OCI-LY1 (cell line): ENCODE data around the gene TET1.
"Not testable (repeated sequence)": the region's sequence is repeated elsewhere in the genome, so short reads cannot be mapped to it uniquely, and the experiment has no call there.

Experiments
- H2AFZ ChIP-seq: fragments of 200-600 bp; sonication (generic), shearing (Covaris generic); 2 replicates; pipeline ENCODE4 v1.6.0; 2014; ENCODE audit warnings: antibody characterized with exemption, mild to moderate bottlenecking, low read length
- H3F3A ChIP-seq: fragments of 200-600 bp; sonication (generic), shearing (Covaris generic); 2 replicates; pipeline ENCODE4 v1.6.0; 2014; ENCODE audit warnings: mild to moderate bottlenecking, antibody characterized with exemption, low read length, moderate library complexity; ENCODE audit not compliant: insufficient read depth
- H3K27ac ChIP-seq: fragments of 200-600 bp; sonication (generic); 2 replicates; pipeline ENCODE4 v1.5.1; 2014; ENCODE audit warnings: low read length, mixed run types, mild to moderate bottlenecking, low read depth; ENCODE audit not compliant: poor library complexity, severe bottlenecking
- H3K27me3 ChIP-seq: fragments of 200-600 bp; sonication (generic); 2 replicates; pipeline ENCODE4 v1.6.0; 2014; ENCODE audit warnings: antibody characterized with exemption, mild to moderate bottlenecking, low read length, moderate library complexity; ENCODE audit not compliant: insufficient read depth
- H3K36me3 ChIP-seq: fragments of 200-600 bp; sonication (generic); 2 replicates; pipeline ENCODE4 v1.6.1; 2014; ENCODE audit warnings: mild to moderate bottlenecking, antibody characterized with exemption, low read length, moderate library complexity, mixed read lengths; ENCODE audit not compliant: insufficient read depth
- H3K4me1 ChIP-seq: fragments of 200-600 bp; sonication (generic); 2 replicates; pipeline ENCODE4 v1.5.1; 2014; ENCODE audit warnings: mild to moderate bottlenecking, low read length, moderate library complexity; ENCODE audit not compliant: insufficient read depth, severe bottlenecking
- H3K4me2 ChIP-seq: fragments of 200-600 bp; sonication (generic), shearing (Covaris generic); 2 replicates; pipeline ENCODE4 v1.6.1; 2014; ENCODE audit warnings: low read length
- H3K4me3 ChIP-seq: fragments of 200-600 bp; sonication (generic); 2 replicates; pipeline ENCODE4 v1.5.1; 2014; ENCODE audit warnings: low read length, low read depth, mild to moderate bottlenecking, mixed read lengths; ENCODE audit not compliant: poor library complexity, severe bottlenecking
- H3K79me2 ChIP-seq: fragments of 200-600 bp; shearing (Covaris generic); 2 replicates; pipeline ENCODE4 v1.6.1; 2016; ENCODE audit warnings: mixed run types, low read length, mixed read lengths; ENCODE audit not compliant: insufficient read depth
- H3K9ac ChIP-seq: fragments of 200-600 bp; sonication (generic), shearing (Covaris generic); 2 replicates; pipeline ENCODE4 v1.6.1; 2014; ENCODE audit warnings: mild to moderate bottlenecking, low read length, mixed read lengths
- H3K9me2 ChIP-seq: fragments of 200-600 bp; sonication (generic), shearing (Covaris generic); 2 replicates; pipeline ENCODE4 v1.6.1; 2014; ENCODE audit warnings: low read depth, mild to moderate bottlenecking, low read length, mixed read lengths
- H3K9me3 ChIP-seq: fragments of 200-600 bp; shearing (Covaris generic); 2 replicates; pipeline ENCODE4 v1.6.1; 2014; ENCODE audit warnings: low read length, mixed read lengths
- H4K20me1 ChIP-seq: fragments of 200-600 bp; sonication (generic), shearing (Covaris generic); 2 replicates; pipeline ENCODE4 v1.6.0; 2016; ENCODE audit warnings: mild to moderate bottlenecking, low read length; ENCODE audit not compliant: insufficient read depth
- EZH2 ChIP-seq: fragments of 200-600 bp; sonication (generic), shearing (Covaris generic); IDR thresholded peaks from 2 replicates; pipeline ENCODE4 v1.8.0; 2017; ENCODE audit warnings: borderline replicate concordance, mixed run types, mild to moderate bottlenecking, antibody characterized with exemption, low read length, moderate library complexity, mixed read lengths
- TF ChIP-seq, protein P1 (sequence below): fragments of 200-600 bp; sonication (generic), shearing (Covaris generic); IDR thresholded peaks from 2 replicates; pipeline ENCODE4 v1.5.1; 2017; ENCODE audit warnings: mild to moderate bottlenecking, antibody characterized with exemption, low read length, moderate library complexity, mixed read lengths

The TET1 gene

GRCh38 chr10:68700197-68700596 lies 140.1 kb downstream of the TET1 start:
- no peaks in the 10 kb centered on the region for H3K9me2 ChIP-seq
- no peak overlapping the region for H3K4me3 ChIP-seq
- no peaks in the 10 kb centered on the region for H4K20me1 ChIP-seq

DNA sequence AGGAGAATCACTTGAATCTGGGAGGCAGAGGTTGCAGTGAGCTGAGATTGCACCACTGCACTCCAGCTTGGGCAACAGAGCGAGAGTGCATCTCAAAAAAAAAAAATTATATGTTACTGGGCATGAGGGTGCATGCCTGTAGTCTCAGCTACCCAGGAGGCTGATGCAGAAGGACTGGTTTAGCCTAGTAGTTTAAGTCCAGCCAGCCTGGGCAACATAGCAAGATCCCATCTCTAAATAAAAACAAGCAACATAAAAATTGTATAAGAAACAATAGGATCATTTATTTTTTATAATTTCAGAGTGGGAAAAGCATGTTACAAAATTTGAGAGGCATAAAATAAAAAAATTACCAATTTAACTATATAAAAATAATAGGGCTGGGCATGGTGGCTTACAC lies 145.4 kb downstream of the TET1 start:
- H2AFZ ChIP-seq = no peak overlapping the region

More at GRCh38 chr10:68700197-68700596, 140.1 kb downstream of the TET1 start:
- no peak overlapping the region for H3K4me2 ChIP-seq
- no peak overlapping the region for H3K9ac ChIP-seq
- H3K36me3 ChIP-seq = no peaks in the 10 kb centered on the region
- no peaks in the 10 kb centered on the region for H3F3A ChIP-seq
- TF ChIP-seq EZH2 = no peak
- TF ChIP-seq, protein P1, sequence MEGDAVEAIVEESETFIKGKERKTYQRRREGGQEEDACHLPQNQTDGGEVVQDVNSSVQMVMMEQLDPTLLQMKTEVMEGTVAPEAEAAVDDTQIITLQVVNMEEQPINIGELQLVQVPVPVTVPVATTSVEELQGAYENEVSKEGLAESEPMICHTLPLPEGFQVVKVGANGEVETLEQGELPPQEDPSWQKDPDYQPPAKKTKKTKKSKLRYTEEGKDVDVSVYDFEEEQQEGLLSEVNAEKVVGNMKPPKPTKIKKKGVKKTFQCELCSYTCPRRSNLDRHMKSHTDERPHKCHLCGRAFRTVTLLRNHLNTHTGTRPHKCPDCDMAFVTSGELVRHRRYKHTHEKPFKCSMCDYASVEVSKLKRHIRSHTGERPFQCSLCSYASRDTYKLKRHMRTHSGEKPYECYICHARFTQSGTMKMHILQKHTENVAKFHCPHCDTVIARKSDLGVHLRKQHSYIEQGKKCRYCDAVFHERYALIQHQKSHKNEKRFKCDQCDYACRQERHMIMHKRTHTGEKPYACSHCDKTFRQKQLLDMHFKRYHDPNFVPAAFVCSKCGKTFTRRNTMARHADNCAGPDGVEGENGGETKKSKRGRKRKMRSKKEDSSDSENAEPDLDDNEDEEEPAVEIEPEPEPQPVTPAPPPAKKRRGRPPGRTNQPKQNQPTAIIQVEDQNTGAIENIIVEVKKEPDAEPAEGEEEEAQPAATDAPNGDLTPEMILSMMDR = no peak
- no peak overlapping the region for H3K27ac ChIP-seq
- H3K9me3 ChIP-seq = no peaks in the 10 kb centered on the region
- H2AFZ ChIP-seq = no peak overlapping the region
- H3K79me2 ChIP-seq = no peaks in the 10 kb centered on the region
- no peaks in the 10 kb centered on the region for H3K4me1 ChIP-seq
- H3K27me3 ChIP-seq = no peaks in the 10 kb centered on the region

GRCh38 chr10:68708987-68709386 lies 148.8 kb downstream of the TET1 start:
- H3F3A ChIP-seq, H3K4me1 ChIP-seq, H3K9me3 ChIP-seq, H2AFZ ChIP-seq, H3K9ac ChIP-seq, H4K20me1 ChIP-seq, H3K9me2 ChIP-seq, H3K27me3 ChIP-seq, H3K36me3 ChIP-seq, H3K27ac ChIP-seq, H3K4me3 ChIP-seq, H3K79me2 ChIP-seq, H3K4me2 ChIP-seq: not testable (repeated sequence)

More for the DNA sequence above, 145.4 kb downstream of the TET1 start:
- no peak overlapping the region for H3K9ac ChIP-seq
- H3K36me3 ChIP-seq = no peaks in the 10 kb centered on the region
- no peaks in the 10 kb centered on the region for H3K9me3 ChIP-seq
- H3K9me2 ChIP-seq = no peaks in the 10 kb centered on the region
- no peaks in the 10 kb centered on the region for H3K27me3 ChIP-seq
- H3K4me2 ChIP-seq = no peak overlapping the region
- no peaks in the 10 kb centered on the region for H3K79me2 ChIP-seq
- TF ChIP-seq, protein P1 = no peak
- TF ChIP-seq EZH2 = no peak
- no peaks in the 10 kb centered on the region for H3K4me1 ChIP-seq
- H3K4me3 ChIP-seq = no peak overlapping the region
- H3F3A ChIP-seq = no peaks in the 10 kb centered on the region
- no peaks in the 10 kb centered on the region for H4K20me1 ChIP-seq
- no peak overlapping the region for H3K27ac ChIP-seq

GRCh38 chr10:68713065-68713464 lies 152.9 kb downstream of the TET1 start:
- H3K27me3 ChIP-seq, H3K9me2 ChIP-seq, H3K36me3 ChIP-seq, H3K4me2 ChIP-seq, H3K4me1 ChIP-seq, H3K4me3 ChIP-seq, H3K9me3 ChIP-seq, H3F3A ChIP-seq, H3K79me2 ChIP-seq, H3K9ac ChIP-seq, H2AFZ ChIP-seq, H3K27ac ChIP-seq, H4K20me1 ChIP-seq: not testable (repeated sequence)
